CD1c-positive myeloid dendritic cell (primary cell): ENCODE measurements around the gene TOPAZ1.

Experiments used
- DNase-seq: peaks from one replicate; pipeline ENCODE4 v3.0.0-alpha.2; 2016; ENCODE audit errors: extremely low spot score

TOPAZ1 gene

DNA sequence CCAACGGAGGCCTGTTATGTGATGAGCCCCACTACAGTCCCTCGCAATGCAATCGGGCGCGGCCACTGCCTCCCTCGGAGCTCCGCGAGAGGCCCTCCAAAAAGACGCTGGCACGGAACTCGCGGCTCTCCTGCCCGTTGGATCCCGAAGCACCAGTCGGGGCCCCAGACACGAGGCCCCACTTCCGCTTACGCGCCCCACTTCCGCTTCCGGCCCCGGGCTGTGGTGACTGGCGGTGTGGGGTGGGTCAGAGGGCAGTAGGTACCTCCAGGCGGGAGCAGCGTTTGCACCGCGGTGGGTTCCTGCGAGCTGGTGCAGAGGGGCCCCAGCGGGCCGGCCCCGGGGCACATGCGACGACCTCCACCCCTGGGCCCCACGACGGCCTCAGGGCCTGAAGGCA, at the start of gene TOPAZ1:
Gene TOPAZ1, plus strand, starts transcription at position 181 of the 400 bp plus-strand sequence. Its CDS starts 168 bp downstream, at position 349.
- DNase-seq = no peak

DNA sequence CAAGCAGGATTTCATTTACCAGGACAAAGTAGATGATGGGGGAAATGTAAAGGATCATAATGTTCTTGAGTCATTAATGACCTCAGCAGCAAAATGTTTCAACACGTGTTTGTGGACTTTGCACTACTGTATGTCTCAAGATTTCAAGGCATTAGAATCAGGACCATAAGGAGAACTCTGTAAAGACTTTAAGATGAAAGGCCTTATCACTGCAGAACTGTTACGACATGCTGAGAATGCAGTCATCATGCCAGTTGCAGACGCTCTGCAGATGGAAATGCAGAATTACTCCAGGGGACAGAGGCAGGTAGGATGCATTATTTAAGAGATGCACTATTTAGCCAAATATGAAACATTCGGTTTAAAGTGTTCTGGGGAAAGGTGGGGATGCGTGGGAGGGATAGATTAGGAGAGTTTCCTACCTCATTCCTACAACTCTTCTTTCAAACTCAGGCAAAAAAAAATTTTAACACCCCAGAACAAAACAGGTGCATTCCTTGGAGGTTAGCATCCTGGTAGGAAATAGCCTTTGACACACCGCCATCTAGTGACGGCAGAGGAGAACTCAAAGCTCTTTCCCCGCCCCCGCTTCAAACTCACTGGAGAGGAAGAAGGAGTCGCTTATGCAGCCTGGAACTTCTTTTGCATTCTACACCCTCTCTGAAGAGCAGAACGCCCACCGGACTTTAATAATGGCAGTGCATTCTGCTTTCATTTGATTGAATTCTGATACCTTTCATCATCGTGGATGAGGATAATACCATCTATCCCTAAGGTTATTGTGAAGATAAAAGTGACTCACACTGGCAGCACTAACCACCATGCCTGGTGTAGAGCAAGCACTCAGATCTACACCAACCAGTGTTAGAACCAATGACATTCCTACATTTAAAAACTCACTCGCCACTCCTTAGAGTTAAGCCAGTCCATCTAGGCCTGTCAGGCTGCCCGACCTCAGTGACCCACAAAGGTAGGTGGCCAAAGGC, 43.1 kb upstream of the TOPAZ1 start:
- DNase-seq = peak; percentile 87

DNA sequence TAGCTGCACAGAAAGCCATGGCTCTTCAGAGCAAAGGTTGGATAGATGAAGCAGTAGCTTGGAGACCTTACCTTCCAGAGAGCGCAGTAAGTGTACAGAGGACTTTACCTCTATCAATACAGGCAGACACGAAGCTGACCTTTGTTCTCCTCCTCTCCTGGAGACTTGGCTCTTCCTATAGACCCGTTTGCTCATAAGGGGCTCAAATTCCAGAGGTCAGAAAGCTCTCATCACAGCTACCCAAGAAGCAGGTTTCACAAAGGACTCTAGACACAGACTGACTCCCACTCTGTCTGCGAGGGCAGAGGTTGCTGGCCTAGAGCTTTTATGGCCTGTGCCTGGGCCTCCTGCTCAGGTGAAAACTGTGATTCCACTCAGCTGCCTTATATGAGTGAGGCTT, 35.4 kb upstream of the TOPAZ1 start:
- DNase-seq = no peak

DNA sequence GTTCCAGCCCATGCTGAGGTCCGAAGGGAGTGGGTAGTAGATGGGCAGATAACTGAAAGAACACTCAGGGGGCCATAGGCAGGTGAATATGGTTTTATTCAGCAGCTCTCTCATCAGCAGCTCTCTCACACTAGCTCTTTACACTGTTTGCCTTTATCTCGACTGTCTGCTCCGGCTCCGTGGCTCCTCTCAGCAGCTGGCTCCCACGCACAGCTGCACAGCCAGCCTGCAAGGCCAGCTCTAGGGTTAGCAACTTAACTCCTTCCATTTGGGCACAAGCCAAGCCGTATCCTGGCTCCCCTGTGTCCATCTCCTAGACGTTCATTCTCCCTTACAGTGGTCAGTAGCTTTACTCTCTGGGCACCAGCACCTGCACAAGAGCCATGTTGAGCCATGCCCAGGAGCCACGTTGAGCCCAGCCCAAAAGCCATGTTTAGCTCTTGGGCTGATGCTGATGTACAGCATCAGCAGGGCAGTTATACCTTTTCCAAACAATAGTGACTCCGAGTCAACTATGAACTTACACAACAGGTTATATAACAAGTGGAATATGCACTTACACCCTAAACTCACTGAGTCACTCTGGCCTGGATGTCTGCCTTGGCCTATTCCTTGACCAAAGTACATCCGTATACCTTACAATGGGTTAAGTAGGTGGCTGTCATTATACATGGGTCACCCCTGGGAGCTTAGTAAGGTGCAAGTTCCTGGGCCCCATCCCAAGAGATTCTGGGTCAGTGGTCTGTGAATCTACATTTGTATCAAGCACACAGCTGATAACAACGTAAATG, 34.6 kb upstream of the TOPAZ1 start:
- no peak for DNase-seq

GRCh38 chr3:44208086-44208485, 33.6 kb upstream of the TOPAZ1 start:
- DNase-seq = no peak

GRCh38 chr3:44208568-44208967, 33.1 kb upstream of the TOPAZ1 start:
- DNase-seq = no peak

GRCh38 chr3:44210967-44211366, 30.7 kb upstream of the TOPAZ1 start:
- no peak for DNase-seq

DNA sequence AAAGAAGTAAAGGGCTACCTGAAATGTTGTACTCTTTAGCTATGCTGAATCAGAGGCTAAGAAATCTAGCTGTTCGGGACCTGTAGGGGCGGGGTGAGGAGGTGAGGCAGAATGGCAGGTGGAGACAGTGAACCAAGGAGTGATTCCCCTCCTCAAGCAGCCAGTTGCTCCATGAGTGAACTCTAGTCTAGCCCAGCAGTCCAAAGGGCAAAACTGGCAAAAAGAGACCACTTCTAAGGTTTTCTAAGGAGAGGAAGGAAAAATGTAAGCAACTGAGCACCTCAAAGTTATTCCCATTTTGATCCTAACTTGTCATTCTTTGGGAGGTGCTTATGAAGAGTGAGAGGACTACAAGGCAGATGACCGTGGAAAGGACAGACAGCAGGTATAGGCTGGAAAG, 19.3 kb upstream of the TOPAZ1 start:
- DNase-seq = no peak

DNA sequence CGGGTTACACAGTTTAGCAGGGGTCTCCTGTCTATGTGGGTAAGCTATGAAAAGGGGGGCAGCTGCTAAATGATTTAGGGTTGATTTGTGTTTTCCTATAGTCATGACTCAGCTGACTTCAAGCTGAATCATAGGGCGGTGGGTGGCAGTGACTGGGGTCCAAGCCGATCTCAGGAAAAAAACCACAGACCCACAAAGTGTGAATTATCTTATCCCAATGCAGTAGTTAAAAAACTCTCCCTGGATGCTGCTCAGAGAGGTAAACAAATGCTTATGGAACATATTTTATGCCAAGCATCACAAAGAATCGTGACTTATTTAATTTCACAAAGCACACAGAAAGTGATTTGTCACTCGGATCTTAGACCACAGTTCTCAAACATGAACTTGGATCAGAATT, 18.4 kb upstream of the TOPAZ1 start:
- no peak for DNase-seq

- no peak for DNase-seq
These were observed 17.6 kb upstream of the TOPAZ1 start for GRCh38 chr3:44224131-44224530.

- DNase-seq = no peak
These were observed 15.1 kb upstream of the TOPAZ1 start for GRCh38 chr3:44226573-44226972.

DNA sequence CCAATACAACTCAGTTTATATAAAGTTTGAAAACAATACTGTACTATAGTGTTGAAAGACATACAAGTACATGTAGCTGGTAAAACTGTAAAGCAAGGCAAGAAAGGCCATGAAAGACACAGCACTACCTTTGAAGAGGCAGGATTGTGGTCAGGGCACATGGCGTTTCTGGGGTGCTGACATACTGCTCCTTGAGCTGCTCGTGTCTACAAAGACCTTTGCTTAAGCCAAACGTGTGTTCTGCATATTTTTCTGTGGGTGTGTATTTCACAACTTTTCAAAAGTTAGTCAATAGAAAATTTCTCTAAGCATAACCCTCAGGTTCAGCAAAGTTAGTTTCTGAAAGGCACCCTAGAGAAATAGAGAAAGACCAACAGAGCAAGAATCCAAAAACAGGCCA, 14.1 kb upstream of the TOPAZ1 start:
- peak; percentile 74 for DNase-seq

DNA sequence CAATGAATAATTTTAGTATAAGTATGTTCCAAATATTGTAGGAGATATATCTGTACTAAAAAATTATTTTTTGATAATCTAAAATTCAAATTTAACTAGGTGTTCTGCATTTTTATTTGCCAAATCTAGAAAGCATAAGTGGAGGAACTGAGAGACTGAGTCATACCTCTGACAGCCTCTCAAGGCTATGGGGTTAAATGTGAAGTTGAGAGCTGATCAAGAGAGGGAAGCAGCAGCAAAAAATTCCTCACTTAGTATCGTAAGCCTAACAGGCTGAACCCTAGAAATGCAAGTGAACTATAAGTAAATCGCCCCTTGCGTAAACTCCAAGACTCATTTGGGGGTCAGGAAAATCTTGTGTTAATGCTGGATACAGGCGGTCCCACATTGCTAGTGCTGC, 12.8 kb upstream of the TOPAZ1 start:
- peak; percentile 60 for DNase-seq

GRCh38 chr3:44232407-44232806, 9.3 kb upstream of the TOPAZ1 start:
- DNase-seq = no peak

- DNase-seq = no peak
These were observed 6.9 kb upstream of the TOPAZ1 start for GRCh38 chr3:44234648-44235268.

DNA sequence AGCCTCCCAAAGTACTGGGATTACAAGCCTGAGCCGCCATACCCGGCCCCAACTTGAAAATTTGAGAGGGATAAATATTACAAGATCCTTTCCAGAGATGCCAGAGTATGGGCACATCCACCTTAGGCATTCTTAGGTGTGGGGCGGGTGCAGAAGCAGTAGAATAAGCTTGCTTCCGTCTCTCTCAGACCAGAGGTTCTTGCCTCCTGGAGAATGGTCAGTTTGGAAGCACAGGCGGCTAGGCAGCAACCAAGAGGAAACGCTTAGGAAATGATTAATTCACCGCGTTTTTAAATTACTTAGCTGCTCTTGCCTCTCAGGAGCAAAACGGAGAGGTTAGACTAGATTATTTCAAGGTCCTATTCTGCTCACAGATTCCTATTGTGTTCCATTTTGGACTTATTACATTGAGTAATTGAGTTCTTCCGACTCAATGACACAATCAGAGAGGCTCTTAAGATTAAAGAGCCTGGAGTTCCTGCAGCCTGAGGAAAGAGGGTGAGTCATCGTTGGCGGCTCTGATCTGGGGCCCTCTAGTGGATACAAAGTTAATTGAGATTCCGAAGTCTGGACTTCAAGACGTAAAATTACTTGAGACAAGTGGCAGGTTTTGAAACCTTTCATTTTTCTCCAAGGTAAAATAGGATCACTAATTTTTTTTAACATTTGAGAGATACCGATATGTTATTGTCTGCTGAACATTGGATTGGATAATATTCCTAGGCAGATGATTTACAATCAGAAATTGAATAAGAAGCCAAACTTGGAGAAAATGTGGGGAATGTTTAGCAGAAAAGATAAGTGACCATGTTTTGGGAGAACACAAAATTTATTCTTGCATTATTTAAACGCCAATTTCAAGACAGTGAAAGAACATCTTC, 5.8 kb upstream of the TOPAZ1 start:
- DNase-seq = peak; percentile 84

DNA sequence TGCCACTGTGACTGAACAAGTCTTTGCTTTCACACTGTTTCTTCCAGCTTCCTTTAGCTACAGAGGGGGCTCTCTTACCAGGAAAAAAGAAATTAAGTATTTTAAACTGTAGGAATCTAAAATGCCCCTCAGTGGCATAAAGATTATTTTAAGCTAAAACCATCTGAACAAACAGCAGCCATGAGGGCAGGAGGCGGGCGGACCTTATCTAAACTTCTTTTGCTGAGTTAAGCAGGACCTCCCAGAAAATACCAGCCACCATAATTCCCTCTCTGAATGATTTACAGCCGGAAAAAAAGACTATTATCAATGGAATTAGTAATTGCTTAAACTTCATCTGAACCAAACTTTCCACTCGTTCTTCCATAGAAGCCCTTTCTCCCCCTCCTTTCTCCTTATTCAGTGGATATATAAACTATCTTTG, 5.2 kb upstream of the TOPAZ1 start:
- DNase-seq = no peak

- no peak for DNase-seq
These were observed 4.5 kb upstream of the TOPAZ1 start for GRCh38 chr3:44237161-44237560.

GRCh38 chr3:44237665-44238064, 4.0 kb upstream of the TOPAZ1 start:
- no peak for DNase-seq

DNA sequence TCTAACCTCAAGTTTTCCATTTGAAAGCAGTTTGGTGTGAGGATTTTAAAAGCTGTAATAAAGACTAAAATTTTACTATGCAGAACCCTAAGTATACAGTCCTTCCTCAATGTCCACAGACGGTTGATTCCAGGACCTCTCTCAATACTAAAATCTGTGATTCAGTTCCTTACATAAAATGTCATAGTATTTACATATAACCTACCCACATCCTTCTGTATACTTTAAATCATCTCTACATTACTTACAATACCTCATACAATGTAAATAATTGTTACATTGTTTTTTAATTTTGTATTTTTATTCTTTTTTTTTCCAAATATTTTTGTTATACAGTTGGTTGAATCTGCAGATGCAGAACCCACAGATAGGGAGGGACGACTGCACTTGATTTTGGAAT, 2.8 kb upstream of the TOPAZ1 start:
- DNase-seq = no peak

DNA sequence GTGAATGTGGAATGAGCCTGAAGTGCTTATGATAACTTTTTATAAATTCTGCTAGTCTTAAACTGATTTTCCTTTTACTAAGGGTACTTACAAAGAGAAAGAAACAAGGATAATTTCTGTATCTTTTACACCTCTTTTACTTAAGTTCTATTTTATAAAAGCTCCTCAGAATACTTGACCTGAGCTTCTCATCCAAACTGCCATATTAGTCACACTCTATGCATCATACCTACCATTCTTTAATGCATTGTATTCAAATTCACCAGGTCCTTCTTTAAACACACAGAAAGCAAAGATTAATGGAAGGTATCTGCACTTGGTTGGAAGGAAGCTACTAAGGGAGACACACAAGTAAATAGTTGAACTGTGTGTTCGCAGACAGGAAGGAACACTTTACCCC, 1.6 kb upstream of the TOPAZ1 start:
- no peak for DNase-seq
